ENCODE data around the gene GAS2L1. TPM values are rescaled to one million over a fixed set of nuclear protein-coding genes. Genes with fewer than 3 reads are reported as not detected.

Gene GAS2L1
- total and polyA plus RNA-seq, 4 donors: 3.8 to 40.1 (median 16.3) TPM

GRCh38 chr22:29263791-29264276, 42.6 kb upstream of the GAS2L1 start:
- no peak for TF ChIP-seq CTCF (IDR thresholded peaks at IDR 0.05; ENCODE audit: control extremely low read depth, extremely low read depth)
- no peak overlapping the region for H3K27ac ChIP-seq (ENCODE audit: low read depth in 1 of 2, low read length in 1 of 2)
- WGBS, 2 donors: 93% methylated on average over 14 of the region's 14 CpGs
- H3K4me3 ChIP-seq: no peak overlapping the region
- no peaks in the 10 kb centered on the region for H3K27me3 ChIP-seq (ENCODE audit: control insufficient read depth in 3 of 3, insufficient read depth in 3 of 3, low read length in 2 of 3)
- peaks cover 0 to 15% (median 7%) of the 10 kb centered on the region in 5 donors for H3K4me1 ChIP-seq (ENCODE audit: control insufficient read depth in 5 of 5, insufficient read depth in 5 of 5, low read length in 5 of 5)
- no peak for DNase-seq
- ATAC-seq (ENCODE audit: insufficient read depth, low FRiP score): no peak
- peaks cover 4 to 20% (median 16%) of the 10 kb centered on the region in 4 donors for H3K36me3 ChIP-seq (ENCODE audit: control insufficient read depth in 4 of 4, insufficient read depth in 4 of 4, low read length in 4 of 4)
- H3K9me3 ChIP-seq (ENCODE audit: control insufficient read depth in 4 of 4, insufficient read depth in 3 of 4, low read length in 3 of 4): no peaks in the 10 kb centered on the region
- no peak overlapping the region for H3K9ac ChIP-seq (ENCODE audit: insufficient read depth in 1 of 2, low read length in 2 of 2)

- WGBS, 2 donors: 93 to 95% methylated on average over 7 of the region's 7 CpGs
- H3K27ac ChIP-seq (ENCODE audit: low read depth in 1 of 2, low read length in 1 of 2): no peak overlapping the region
- no peak overlapping the region for H3K4me3 ChIP-seq
- H3K27me3 ChIP-seq (ENCODE audit: control insufficient read depth in 3 of 3, insufficient read depth in 3 of 3, low read length in 2 of 3): no peaks in the 10 kb centered on the region
- no peaks in the 10 kb centered on the region for H3K9me3 ChIP-seq (ENCODE audit: control insufficient read depth in 4 of 4, insufficient read depth in 3 of 4, low read length in 3 of 4)
- DNase-seq (no peak), ATAC-seq (ENCODE audit: insufficient read depth, low FRiP score) (no peak)
- TF ChIP-seq CTCF (IDR thresholded peaks at IDR 0.05; ENCODE audit: control extremely low read depth, extremely low read depth): no peak
- peaks cover 7 to 28% (median 14%) of the 10 kb centered on the region in 5 donors for H3K4me1 ChIP-seq (ENCODE audit: control insufficient read depth in 5 of 5, insufficient read depth in 5 of 5, low read length in 5 of 5)
- peaks cover 4 to 28% (median 16%) of the 10 kb centered on the region in 4 donors for H3K36me3 ChIP-seq (ENCODE audit: control insufficient read depth in 4 of 4, insufficient read depth in 4 of 4, low read length in 4 of 4)
- no peak overlapping the region for H3K9ac ChIP-seq (ENCODE audit: insufficient read depth in 1 of 2, low read length in 2 of 2)
Measured at GRCh38 chr22:29265305-29265704, 41.1 kb upstream of the GAS2L1 start.

- Histone ChIP-seq H3K27ac (ENCODE audit: low read depth in 1 of 2, low read length in 1 of 2) (peak overlapping the region in 1 of 2 donors; percentile 5), H3K9me3 (ENCODE audit: control insufficient read depth in 4 of 4, insufficient read depth in 3 of 4, low read length in 3 of 4) (no peaks in the 10 kb centered on the region), H3K9ac (ENCODE audit: insufficient read depth in 1 of 2, low read length in 2 of 2) (no peak overlapping the region), H3K27me3 (ENCODE audit: control insufficient read depth in 3 of 3, insufficient read depth in 3 of 3, low read length in 2 of 3) (no peaks in the 10 kb centered on the region), H3K36me3 (ENCODE audit: control insufficient read depth in 4 of 4, insufficient read depth in 4 of 4, low read length in 4 of 4) (peaks cover 4 to 29% (median 16%) of the 10 kb centered on the region in 4 donors), H3K4me3 (no peak overlapping the region), H3K4me1 (ENCODE audit: control insufficient read depth in 5 of 5, insufficient read depth in 5 of 5, low read length in 5 of 5) (peaks cover 12 to 34% (median 20%) of the 10 kb centered on the region in 5 donors)
- no peak for DNase-seq
- no peak for ATAC-seq (ENCODE audit: insufficient read depth, low FRiP score)
- no peak for TF ChIP-seq CTCF (IDR thresholded peaks at IDR 0.05; ENCODE audit: control extremely low read depth, extremely low read depth)
- 62 to 84% methylated on average over 4 of the region's 4 CpGs for WGBS, 2 donors
Measured at GRCh38 chr22:29265929-29266328, 40.5 kb upstream of the GAS2L1 start.
